HL-60 (cell line): Measurements from ENCODE around the gene GRK7.

Source experiments
- CTCF ChIP-seq: IDR thresholded peaks from one replicate; pipeline ENCODE4 v1.5.1; 2011; ENCODE audit warnings: low read length, control low read depth, inconsistent platforms; ENCODE audit not compliant: insufficient read depth
- GABPA ChIP-seq: IDR thresholded peaks from 2 replicates; pipeline ENCODE4 v1.6.1; 2012; ENCODE audit warnings: low read depth
- REST ChIP-seq: IDR thresholded peaks from 2 replicates; pipeline ENCODE4 v1.6.1; 2012; ENCODE audit warnings: low read depth; ENCODE audit not compliant: insufficient replicate concordance

- TF ChIP-seq CTCF, result no peak
- TF ChIP-seq REST, result no peak
- no peak for TF ChIP-seq GABPA
Observed at GRCh38 chr3:141788149-141788548, 24.9 kb downstream of the GRK7 start.
